GM23338 (cell line): ENCODE measurements around the gene GNG12.

Experiments used
- CREB1 ChIP-seq: fragments of 250-450 bp; sonication (Bioruptor Pico); IDR thresholded peaks from 2 replicates; pipeline ENCODE4 v1.5.0; 2020; ENCODE audit warnings: low read depth, mild to moderate bottlenecking, moderate library complexity
- CTCF ChIP-seq, 2 experiments: fragments of 200-600 bp in 1 of 2; sonication (generic) in 1 of 2; conservative IDR thresholded peaks; 2 replicates each; pipeline versions ENCODE4 v1.5.1 to v1.6.1; 2016 to 2017; ENCODE audit warnings: antibody characterized with exemption in 2 of 2, low read depth in 2 of 2, mild to moderate bottlenecking in 2 of 2, moderate library complexity in 1 of 2
- EZH2 ChIP-seq: fragments of 200-600 bp; sonication (generic); IDR thresholded peaks from one replicate; pipeline ENCODE4 v1.8.0; 2017; ENCODE audit warnings: antibody characterized with exemption, mild to moderate bottlenecking, low read depth; ENCODE audit not compliant: unreplicated experiment
- EZH2phosphoT487 ChIP-seq: fragments of 200-600 bp; sonication (generic); IDR thresholded peaks from one replicate; pipeline ENCODE4 v1.8.1; 2018; ENCODE audit warnings: antibody characterized with exemption; ENCODE audit not compliant: unreplicated experiment
- JUNB ChIP-seq: IDR thresholded peaks from one replicate; pipeline ENCODE4 v1.6.1; 2016; ENCODE audit warnings: antibody characterized with exemption; ENCODE audit not compliant: unreplicated experiment
- TF ChIP-seq, protein P1 (sequence below): IDR thresholded peaks from one replicate; pipeline ENCODE4 v1.6.1; 2018; ENCODE audit warnings: antibody characterized with exemption; ENCODE audit not compliant: unreplicated experiment

DNA sequence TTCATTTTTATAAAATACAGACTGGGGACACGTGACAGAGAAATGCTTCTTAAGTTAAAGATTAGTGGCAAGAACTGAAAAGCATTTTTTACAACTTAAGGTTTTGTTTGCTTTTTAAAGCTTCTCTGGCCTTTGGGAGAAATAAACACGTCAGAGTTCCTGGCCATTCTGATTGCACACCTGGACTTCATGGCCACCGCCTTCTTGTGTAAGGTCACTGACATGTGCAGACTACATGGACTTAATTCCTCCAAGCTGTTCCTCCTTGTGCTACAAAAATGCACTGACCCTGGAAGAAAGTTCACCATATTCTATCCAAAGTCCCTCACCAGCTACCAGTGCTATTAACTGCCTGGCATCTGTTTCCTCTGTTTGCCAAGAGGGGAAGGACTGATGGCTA lies 92.1 kb downstream of the GNG12 start:
- TF ChIP-seq, protein P1, sequence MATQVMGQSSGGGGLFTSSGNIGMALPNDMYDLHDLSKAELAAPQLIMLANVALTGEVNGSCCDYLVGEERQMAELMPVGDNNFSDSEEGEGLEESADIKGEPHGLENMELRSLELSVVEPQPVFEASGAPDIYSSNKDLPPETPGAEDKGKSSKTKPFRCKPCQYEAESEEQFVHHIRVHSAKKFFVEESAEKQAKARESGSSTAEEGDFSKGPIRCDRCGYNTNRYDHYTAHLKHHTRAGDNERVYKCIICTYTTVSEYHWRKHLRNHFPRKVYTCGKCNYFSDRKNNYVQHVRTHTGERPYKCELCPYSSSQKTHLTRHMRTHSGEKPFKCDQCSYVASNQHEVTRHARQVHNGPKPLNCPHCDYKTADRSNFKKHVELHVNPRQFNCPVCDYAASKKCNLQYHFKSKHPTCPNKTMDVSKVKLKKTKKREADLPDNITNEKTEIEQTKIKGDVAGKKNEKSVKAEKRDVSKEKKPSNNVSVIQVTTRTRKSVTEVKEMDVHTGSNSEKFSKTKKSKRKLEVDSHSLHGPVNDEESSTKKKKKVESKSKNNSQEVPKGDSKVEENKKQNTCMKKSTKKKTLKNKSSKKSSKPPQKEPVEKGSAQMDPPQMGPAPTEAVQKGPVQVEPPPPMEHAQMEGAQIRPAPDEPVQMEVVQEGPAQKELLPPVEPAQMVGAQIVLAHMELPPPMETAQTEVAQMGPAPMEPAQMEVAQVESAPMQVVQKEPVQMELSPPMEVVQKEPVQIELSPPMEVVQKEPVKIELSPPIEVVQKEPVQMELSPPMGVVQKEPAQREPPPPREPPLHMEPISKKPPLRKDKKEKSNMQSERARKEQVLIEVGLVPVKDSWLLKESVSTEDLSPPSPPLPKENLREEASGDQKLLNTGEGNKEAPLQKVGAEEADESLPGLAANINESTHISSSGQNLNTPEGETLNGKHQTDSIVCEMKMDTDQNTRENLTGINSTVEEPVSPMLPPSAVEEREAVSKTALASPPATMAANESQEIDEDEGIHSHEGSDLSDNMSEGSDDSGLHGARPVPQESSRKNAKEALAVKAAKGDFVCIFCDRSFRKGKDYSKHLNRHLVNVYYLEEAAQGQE = no peak
- TF ChIP-seq CTCF (conservative IDR thresholded peaks at IDR 0.05; ENCODE audit: low read depth in 2 of 2) = no peak
- TF ChIP-seq JUNB = no peak
- no peak for TF ChIP-seq EZH2phosphoT487
- TF ChIP-seq EZH2 = no peak
- TF ChIP-seq CREB1 (CRISPR knock-in tag) = no peak
